Endothelial cell of umbilical vein (primary cell): ENCODE data around the gene CDH22. TPM values are rescaled to one million over a fixed set of nuclear protein-coding genes. Genes with fewer than 3 reads are reported as not detected.

ENCODE experiments used
- BruUV-seq: library from RNA; stranded (reverse); fragments of 400-500 nt; replicated peaks from 2 replicates; lab custom pipeline; 2021; lab: Mats Ljungman, UMichigan
- CTCF ChIA-PET: fragments of 300-600, 350-600 bp; sonication (Branson Sonifier 250); formaldehyde crosslinking; loops from one replicate; lab custom pipeline; 2021; ENCODE audit warnings: antibody characterized with exemption, inconsistent platforms; lab: Charles Lee
- POLR2A ChIA-PET: fragments of 300-600, 350-600 bp; sonication (Branson Sonifier 250); formaldehyde crosslinking; loops from one replicate; lab custom pipeline; 2021; ENCODE audit warnings: antibody characterized with exemption, inconsistent platforms; lab: Charles Lee
- DNase-seq: peaks from one replicate; pipeline ENCODE4 v3.0.0-alpha.2; 2011; ENCODE audit warnings: low read depth, low spot score
- FAIRE-seq: peaks from 2 replicates; lab custom pipeline; 2011; peaks lifted over from hg19 to GRCh38; lab: Jason Lieb, UNC
- H2AFZ ChIP-seq: 2 replicates; pipeline ENCODE4 v1.6.0; 2012; ENCODE audit warnings: low read depth, low read length, control low read depth, inconsistent platforms
- H3K27ac ChIP-seq: 2 replicates; pipeline ENCODE4 v1.5.1; 2011; ENCODE audit warnings: low read depth, mild to moderate bottlenecking, control low read depth, low read length, moderate library complexity; ENCODE audit not compliant: insufficient read depth
- H3K27me3 ChIP-seq, 2 experiments: 2 replicates each; pipeline versions ENCODE4 v1.6.0 to v1.6.1; 2011; ENCODE audit warnings: low read length in 2 of 2, mixed read lengths in 1 of 2; ENCODE audit not compliant: control insufficient read depth in 2 of 2, insufficient read depth in 2 of 2
- H3K36me3 ChIP-seq, 2 experiments: 2 replicates in 1 of 2; 3 replicates in 1 of 2; pipeline ENCODE4 v1.5.1; 2011; ENCODE audit warnings: low read length in 2 of 2, mild to moderate bottlenecking in 1 of 2, moderate library complexity in 1 of 2; ENCODE audit not compliant: control insufficient read depth in 2 of 2, insufficient read depth in 2 of 2; ENCODE audit errors: extremely low read depth in 1 of 2
- H3K4me1 ChIP-seq: 3 replicates; pipeline ENCODE4 v1.5.1; 2011; ENCODE audit warnings: mild to moderate bottlenecking, low read length; ENCODE audit not compliant: control insufficient read depth, insufficient read depth; ENCODE audit errors: extremely low read depth
- H3K4me2 ChIP-seq: 2 replicates; pipeline ENCODE4 v1.6.1; 2011; ENCODE audit warnings: low read length, control low read depth, mixed read lengths; ENCODE audit not compliant: insufficient read depth
- H3K4me3 ChIP-seq, 3 experiments: fragments of 200-600 bp in 1 of 3; sonication (generic), shearing (Covaris generic) in 1 of 3; replicated peaks in 1 of 3; 2 replicates each; pipeline ENCODE4 v1.5.1; 2011 to 2016; ENCODE audit warnings: control low read depth in 3 of 3, low read length in 3 of 3, mild to moderate bottlenecking in 2 of 3, inconsistent platforms in 1 of 3, low read depth in 1 of 3, moderate library complexity in 1 of 3; ENCODE audit not compliant: insufficient read depth in 1 of 3
- H3K79me2 ChIP-seq: 2 replicates; pipeline ENCODE4 v1.6.0; 2012; ENCODE audit warnings: low read length, inconsistent platforms; ENCODE audit not compliant: control insufficient read depth, insufficient read depth
- H3K9ac ChIP-seq: replicated peaks from 2 replicates; pipeline ENCODE3; 2011; ENCODE audit warnings: low read length, control low read depth; ENCODE audit not compliant: insufficient read depth; ENCODE audit errors: extremely low read depth
- H3K9me1 ChIP-seq: replicated peaks from 3 replicates; pipeline ENCODE4 v1.6.0; 2011; ENCODE audit warnings: mild to moderate bottlenecking, low read length; ENCODE audit not compliant: control insufficient read depth, insufficient read depth; ENCODE audit errors: extremely low read depth
- H3K9me3 ChIP-seq: replicated peaks from 2 replicates; pipeline ENCODE4 v1.5.1; 2012; ENCODE audit warnings: low read length, inconsistent platforms; ENCODE audit not compliant: control insufficient read depth, insufficient read depth
- H4K20me1 ChIP-seq: replicated peaks from 2 replicates; pipeline ENCODE3; 2011; ENCODE audit warnings: mild to moderate bottlenecking, low read length; ENCODE audit not compliant: control insufficient read depth, insufficient read depth; ENCODE audit errors: extremely low read depth
- EZH2 ChIP-seq: IDR thresholded peaks from 2 replicates; pipeline ENCODE4 v1.6.1; 2012; ENCODE audit warnings: borderline replicate concordance, low read depth, mild to moderate bottlenecking, moderate library complexity, low read length, inconsistent platforms; ENCODE audit not compliant: severe bottlenecking
- FOS ChIP-seq: IDR thresholded peaks from 2 replicates; pipeline ENCODE4 v1.6.1; 2011; ENCODE audit warnings: mild to moderate bottlenecking, low read length, moderate library complexity, borderline replicate concordance; ENCODE audit not compliant: insufficient read depth
- GATA2 ChIP-seq: IDR thresholded peaks from 2 replicates; pipeline ENCODE4 v1.7.0; 2011; ENCODE audit warnings: low read depth, mild to moderate bottlenecking, moderate library complexity, mixed read lengths, low read length; ENCODE audit not compliant: insufficient read length, insufficient read depth
- JUN ChIP-seq: IDR thresholded peaks from 2 replicates; pipeline ENCODE4 v1.6.1; 2011; ENCODE audit warnings: borderline replicate concordance, low read depth; ENCODE audit not compliant: insufficient read length, insufficient read depth
- MYC ChIP-seq: IDR thresholded peaks from one replicate; pipeline ENCODE4 v1.6.1; 2011; ENCODE audit warnings: mild to moderate bottlenecking, low read depth, low read length
- POLR2A ChIP-seq: IDR thresholded peaks from 2 replicates; pipeline ENCODE4 v1.6.1; 2012; ENCODE audit warnings: low read depth, mild to moderate bottlenecking, control low read depth, low read length
- POLR2AphosphoS5 ChIP-seq: IDR thresholded peaks from 2 replicates; pipeline ENCODE4 v1.6.1; 2012; ENCODE audit warnings: low read depth, mild to moderate bottlenecking, control low read depth, low read length, moderate library complexity; ENCODE audit not compliant: insufficient read depth
- dilution Hi-C: fragments of 300-500 bp; cut with MboI; formaldehyde crosslinking; loops from one replicate; pipeline ENCODE4 v1.15.0; 2019; ENCODE audit warnings: low sequenced_read_pairs; ENCODE audit not compliant: extremely low pct_ligation_motif_present
- intact Hi-C: fragments of 100-400 bp; cut with micrococcal nuclease; formaldehyde crosslinking; loops from one replicate; pipeline ENCODE4 v1.10.0; 2022
- polyA plus RNA-seq, 4 experiments: library from polyadenylated mRNA; depleted of rRNA in 3 of 4; stranded (reverse) in 3 of 4; unstranded in 1 of 4; fragments of >200 nt; gene quantifications; 2 replicates each; pipeline versions ENCODE4 v1.2.1 to v1.2.3, GENCODE V29; 2011 to 2012; ENCODE audit warnings: missing spikeins in 1 of 4
- total RNA-seq: library from RNA; stranded (reverse); gene quantifications from 2 replicates; pipeline ENCODE4 v1.2.3, GENCODE V29; 2021
- TF ChIP-seq, protein P1 (sequence below): IDR thresholded peaks from 2 replicates; pipeline ENCODE4 v1.6.1; 2011; ENCODE audit not compliant: insufficient read depth, insufficient read length
- TF ChIP-seq, protein P2 (sequence below), 2 donors: IDR thresholded peaks; 1 replicate in 1 of 2; 2 replicates in 1 of 2; pipeline ENCODE4 v1.5.1; 2011; ENCODE audit warnings: low read length in 2 of 2, mild to moderate bottlenecking in 2 of 2, moderate library complexity in 2 of 2, control low read depth in 1 of 2, inconsistent platforms in 1 of 2, low read depth in 1 of 2; ENCODE audit not compliant: insufficient read depth in 1 of 2; ENCODE audit errors: extremely low read depth in 1 of 2

The CDH22 gene
- total and polyA plus RNA-seq, 2 donors (not counting 3 experiments of a cell fraction or from before 2014, with no cell fraction given), result not detected

- no peaks in the 10 kb centered on the region for H4K20me1 ChIP-seq
- H3K9me3 ChIP-seq, result no peaks in the 10 kb centered on the region
- FAIRE-seq (no peak), DNase-seq (no peak)
- no peak overlapping the region for H3K4me2 ChIP-seq
- no peak overlapping the region for H3K27ac ChIP-seq
- no peaks in the 10 kb centered on the region for H3K4me1 ChIP-seq
- ChIA-PET CTCF (interaction anchor here (0.7 to 7.5 kb wide), 4 partner anchors 9 to 164 kb away, joined by 3 to 77 read pairs (median 24); no protein-coding TSS in a partner anchor), POLR2A (no interaction called here)
- H3K4me3 ChIP-seq, result no peak overlapping the region
- no peaks in the 10 kb centered on the region for H3K79me2 ChIP-seq
- no peak overlapping the region for H2AFZ ChIP-seq
- no peaks in the 10 kb centered on the region for H3K9me1 ChIP-seq
- BruUV-seq, result no TSS peak
- H3K9ac ChIP-seq, result no peak overlapping the region
- TF ChIP-seq POLR2AphosphoS5 (no peak), EZH2 (no peak), FOS (no peak), JUN (no peak), MYC (no peak), GATA2 (no peak), POLR2A (no peak)
- TF ChIP-seq, protein P1, sequence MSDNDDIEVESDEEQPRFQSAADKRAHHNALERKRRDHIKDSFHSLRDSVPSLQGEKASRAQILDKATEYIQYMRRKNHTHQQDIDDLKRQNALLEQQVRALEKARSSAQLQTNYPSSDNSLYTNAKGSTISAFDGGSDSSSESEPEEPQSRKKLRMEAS, result no peak
- TF ChIP-seq, protein P2, sequence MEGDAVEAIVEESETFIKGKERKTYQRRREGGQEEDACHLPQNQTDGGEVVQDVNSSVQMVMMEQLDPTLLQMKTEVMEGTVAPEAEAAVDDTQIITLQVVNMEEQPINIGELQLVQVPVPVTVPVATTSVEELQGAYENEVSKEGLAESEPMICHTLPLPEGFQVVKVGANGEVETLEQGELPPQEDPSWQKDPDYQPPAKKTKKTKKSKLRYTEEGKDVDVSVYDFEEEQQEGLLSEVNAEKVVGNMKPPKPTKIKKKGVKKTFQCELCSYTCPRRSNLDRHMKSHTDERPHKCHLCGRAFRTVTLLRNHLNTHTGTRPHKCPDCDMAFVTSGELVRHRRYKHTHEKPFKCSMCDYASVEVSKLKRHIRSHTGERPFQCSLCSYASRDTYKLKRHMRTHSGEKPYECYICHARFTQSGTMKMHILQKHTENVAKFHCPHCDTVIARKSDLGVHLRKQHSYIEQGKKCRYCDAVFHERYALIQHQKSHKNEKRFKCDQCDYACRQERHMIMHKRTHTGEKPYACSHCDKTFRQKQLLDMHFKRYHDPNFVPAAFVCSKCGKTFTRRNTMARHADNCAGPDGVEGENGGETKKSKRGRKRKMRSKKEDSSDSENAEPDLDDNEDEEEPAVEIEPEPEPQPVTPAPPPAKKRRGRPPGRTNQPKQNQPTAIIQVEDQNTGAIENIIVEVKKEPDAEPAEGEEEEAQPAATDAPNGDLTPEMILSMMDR (IDR thresholded peaks at IDR 0.05; ENCODE audit: extremely low read depth in 1 of 2, insufficient read depth in 1 of 2, low read depth in 1 of 2, low read length in 2 of 2), result no peak
- intact Hi-C loops, result no loop called here
- peaks cover 18 to 31% of the 10 kb centered on the region in 2 experiments for H3K27me3 ChIP-seq
- dilution Hi-C loops, result no loop called here
- H3K36me3 ChIP-seq, result no peaks in the 10 kb centered on the region
These were observed 131.4 kb downstream of the CDH22 start for GRCh38 chr20:46176739-46177378.
